KOPT-K1 (cell line): ENCODE data around the gene TRAT1.
"Not testable (repeated sequence)": the region's sequence is repeated elsewhere in the genome, so short reads cannot be mapped to it uniquely, and the experiment has no call there.

Source experiments
- H3K27ac ChIP-seq: fragments of 200-600 bp; sonication (generic); 2 replicates; pipeline ENCODE4 v1.5.1; 2016; ENCODE audit warnings: antibody characterized with exemption, mild to moderate bottlenecking, low read depth, low read length; ENCODE audit not compliant: poor library complexity, severe bottlenecking
- H3K36me3 ChIP-seq: fragments of 200-600 bp; sonication (generic); 2 replicates; pipeline ENCODE4 v1.5.1; 2017; ENCODE audit warnings: antibody characterized with exemption, mild to moderate bottlenecking, low read length, moderate library complexity; ENCODE audit not compliant: insufficient read depth
- H3K9me3 ChIP-seq: fragments of 200-600 bp; sonication (generic); 2 replicates; pipeline ENCODE4 v1.5.1; 2017; ENCODE audit warnings: antibody characterized with exemption, low read length, mild to moderate bottlenecking; ENCODE audit not compliant: insufficient read depth, poor library complexity, severe bottlenecking

TRAT1 gene

GRCh38 chr3:108822123-108822897 lies at the start of gene TRAT1:
Gene TRAT1, plus strand, starts transcription at chr3:108822786. Its CDS starts 142 bp downstream, at chr3:108822928.
- Histone ChIP-seq H3K36me3 (no peaks in the 10 kb centered on the region), H3K27ac (peak within 1 kb of the TSS; percentile 90), H3K9me3 (no peaks in the 10 kb centered on the region)

- Histone ChIP-seq H3K27ac (no peak overlapping the region), H3K36me3 (no peaks in the 10 kb centered on the region), H3K9me3 (no peaks in the 10 kb centered on the region)
These were observed 46.9 kb upstream of the TRAT1 start for GRCh38 chr3:108775649-108776048.

- Histone ChIP-seq H3K36me3 (no peaks in the 10 kb centered on the region), H3K9me3 (no peaks in the 10 kb centered on the region)
These were observed 43.1 kb upstream of the TRAT1 start for GRCh38 chr3:108779496-108779895.

GRCh38 chr3:108780235-108780634 lies 42.4 kb upstream of the TRAT1 start:
- peaks cover 2% of the 10 kb centered on the region for H3K9me3 ChIP-seq
- H3K36me3 ChIP-seq = no peaks in the 10 kb centered on the region
- peak overlapping the region; percentile 5 for H3K27ac ChIP-seq

More at GRCh38 chr3:108779496-108779895, 43.1 kb upstream of the TRAT1 start:
- H3K27ac ChIP-seq = no peak overlapping the region

- H3K9me3 ChIP-seq = peaks cover 12% of the 10 kb centered on the region
- no peaks in the 10 kb centered on the region for H3K36me3 ChIP-seq
- H3K27ac ChIP-seq = no peak overlapping the region
These were observed 31.1 kb upstream of the TRAT1 start for GRCh38 chr3:108791473-108791872.

GRCh38 chr3:108804437-108804836 lies 18.1 kb upstream of the TRAT1 start:
- H3K27ac ChIP-seq = no peak overlapping the region
- no peaks in the 10 kb centered on the region for H3K36me3 ChIP-seq

GRCh38 chr3:108804966-108805365 lies 17.6 kb upstream of the TRAT1 start:
- H3K36me3 ChIP-seq = no peaks in the 10 kb centered on the region

More at GRCh38 chr3:108804437-108804836, 18.1 kb upstream of the TRAT1 start:
- H3K9me3 ChIP-seq = peaks cover 22% of the 10 kb centered on the region

GRCh38 chr3:108806316-108806715 lies 16.3 kb upstream of the TRAT1 start:
- Histone ChIP-seq H3K36me3 (no peaks in the 10 kb centered on the region), H3K27ac (peak overlapping the region; percentile 66), H3K9me3 (peaks cover 9% of the 10 kb centered on the region)

More at GRCh38 chr3:108804966-108805365, 17.6 kb upstream of the TRAT1 start:
- peaks cover 22% of the 10 kb centered on the region for H3K9me3 ChIP-seq
- H3K27ac ChIP-seq = no peak overlapping the region

- no peaks in the 10 kb centered on the region for H3K36me3 ChIP-seq
- peak overlapping the region; percentile 55 for H3K27ac ChIP-seq
- H3K9me3 ChIP-seq = peaks cover 13% of the 10 kb centered on the region
These were observed 4.2 kb upstream of the TRAT1 start for GRCh38 chr3:108818404-108818803.

GRCh38 chr3:108820586-108820985 lies 2.0 kb upstream of the TRAT1 start:
- Histone ChIP-seq H3K36me3 (no peaks in the 10 kb centered on the region), H3K27ac (peak overlapping the region; percentile 90), H3K9me3 (peaks cover 1% of the 10 kb centered on the region)

- peak overlapping the region; percentile 90 for H3K27ac ChIP-seq
- no peaks in the 10 kb centered on the region for H3K9me3 ChIP-seq
- H3K36me3 ChIP-seq = no peaks in the 10 kb centered on the region
These were observed 641 bp downstream of the TRAT1 start for GRCh38 chr3:108823227-108823626.

- not testable (repeated sequence) for H3K36me3 ChIP-seq, H3K9me3 ChIP-seq
- peak overlapping the region; percentile 90 for H3K27ac ChIP-seq
These were observed 1.2 kb downstream of the TRAT1 start for GRCh38 chr3:108823803-108824202.

- Histone ChIP-seq H3K36me3 (peaks cover 14% of the 10 kb centered on the region), H3K27ac (peak overlapping the region; percentile 29), H3K9me3 (no peaks in the 10 kb centered on the region)
These were observed 4.0 kb downstream of the TRAT1 start for GRCh38 chr3:108826309-108827187.

GRCh38 chr3:108830381-108830780 lies 7.8 kb downstream of the TRAT1 start:
- no peaks in the 10 kb centered on the region for H3K9me3 ChIP-seq
- H3K36me3 ChIP-seq = peaks cover 47% of the 10 kb centered on the region
- no peak overlapping the region for H3K27ac ChIP-seq

- peak overlapping the region; percentile 21 for H3K27ac ChIP-seq
- H3K9me3 ChIP-seq = no peaks in the 10 kb centered on the region
- H3K36me3 ChIP-seq = peaks cover 54% of the 10 kb centered on the region
These were observed 8.5 kb downstream of the TRAT1 start for GRCh38 chr3:108830991-108831614.
